ENCODE measurements around the gene AUTS2.
A peak's percentile ranks its signal among the peaks of the same experiment; 100 is the strongest.

AUTS2 gene

DNA sequence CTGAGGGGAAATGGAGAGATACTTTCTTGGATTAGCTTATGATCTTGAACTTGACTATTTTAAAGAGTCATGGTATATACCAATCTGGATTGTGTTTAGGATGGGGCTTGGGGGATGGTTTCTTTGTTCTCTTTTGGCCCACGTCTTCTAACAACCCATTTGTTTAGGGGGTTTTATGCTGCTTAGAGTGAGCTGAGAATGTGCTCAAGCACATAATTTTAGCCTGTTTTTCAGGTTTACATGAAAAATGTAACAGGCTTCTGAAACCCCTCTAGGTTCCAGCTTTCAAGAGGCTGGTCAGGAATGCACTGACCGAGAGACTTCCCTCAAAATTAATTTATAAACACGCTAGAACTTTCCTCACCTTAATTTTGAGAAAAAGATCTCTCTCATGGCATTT lies 94.3 kb downstream of the AUTS2 start:
- DNase-seq: no peak

DNA sequence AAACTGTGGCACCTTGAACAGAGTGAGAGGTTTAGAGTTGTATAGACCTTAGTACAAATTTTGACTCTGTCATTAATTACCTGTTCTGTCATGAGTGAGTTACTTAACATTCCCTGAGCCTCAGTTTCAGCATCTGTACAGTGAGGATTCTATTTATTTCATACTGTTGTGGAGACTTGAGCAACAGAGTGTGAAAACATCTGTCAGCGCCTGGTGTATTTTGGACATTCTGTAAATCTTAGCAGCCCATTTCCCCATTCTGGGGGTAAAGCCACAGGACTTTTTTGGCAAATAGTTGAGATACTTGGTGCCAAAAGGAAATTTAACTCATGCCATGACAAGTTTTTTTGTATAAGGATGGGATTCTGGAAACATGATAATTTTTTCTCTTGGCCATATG lies 94.8 kb downstream of the AUTS2 start:
- no peak for DNase-seq

DNA sequence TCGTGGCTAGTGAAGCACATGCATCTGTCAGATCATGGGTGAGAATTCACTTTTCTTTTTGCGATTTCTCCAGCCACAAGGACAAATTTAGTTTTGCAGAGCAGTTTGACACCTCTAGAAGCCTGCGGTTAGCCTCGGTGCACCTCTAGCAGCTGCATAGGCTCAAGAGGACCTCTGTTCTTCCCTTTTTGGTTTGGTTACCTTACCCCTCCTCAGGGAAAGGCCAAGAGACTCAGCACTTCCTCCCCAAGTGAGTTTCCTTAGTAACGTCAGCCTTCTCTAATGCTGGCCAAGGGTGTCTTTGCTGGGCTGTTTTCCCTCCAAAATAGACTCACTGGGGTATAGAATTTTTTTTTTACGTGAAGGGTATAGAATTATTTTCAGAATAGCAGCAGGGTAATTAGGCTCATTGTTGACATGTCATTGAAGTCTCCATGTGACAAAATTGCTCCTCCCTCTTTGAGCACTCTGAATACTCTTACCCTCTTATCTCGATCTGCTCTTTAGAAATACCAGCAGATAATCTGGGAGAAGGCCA lies 97.8 kb downstream of the AUTS2 start:
- peak; percentile 52 for DNase-seq

DNA sequence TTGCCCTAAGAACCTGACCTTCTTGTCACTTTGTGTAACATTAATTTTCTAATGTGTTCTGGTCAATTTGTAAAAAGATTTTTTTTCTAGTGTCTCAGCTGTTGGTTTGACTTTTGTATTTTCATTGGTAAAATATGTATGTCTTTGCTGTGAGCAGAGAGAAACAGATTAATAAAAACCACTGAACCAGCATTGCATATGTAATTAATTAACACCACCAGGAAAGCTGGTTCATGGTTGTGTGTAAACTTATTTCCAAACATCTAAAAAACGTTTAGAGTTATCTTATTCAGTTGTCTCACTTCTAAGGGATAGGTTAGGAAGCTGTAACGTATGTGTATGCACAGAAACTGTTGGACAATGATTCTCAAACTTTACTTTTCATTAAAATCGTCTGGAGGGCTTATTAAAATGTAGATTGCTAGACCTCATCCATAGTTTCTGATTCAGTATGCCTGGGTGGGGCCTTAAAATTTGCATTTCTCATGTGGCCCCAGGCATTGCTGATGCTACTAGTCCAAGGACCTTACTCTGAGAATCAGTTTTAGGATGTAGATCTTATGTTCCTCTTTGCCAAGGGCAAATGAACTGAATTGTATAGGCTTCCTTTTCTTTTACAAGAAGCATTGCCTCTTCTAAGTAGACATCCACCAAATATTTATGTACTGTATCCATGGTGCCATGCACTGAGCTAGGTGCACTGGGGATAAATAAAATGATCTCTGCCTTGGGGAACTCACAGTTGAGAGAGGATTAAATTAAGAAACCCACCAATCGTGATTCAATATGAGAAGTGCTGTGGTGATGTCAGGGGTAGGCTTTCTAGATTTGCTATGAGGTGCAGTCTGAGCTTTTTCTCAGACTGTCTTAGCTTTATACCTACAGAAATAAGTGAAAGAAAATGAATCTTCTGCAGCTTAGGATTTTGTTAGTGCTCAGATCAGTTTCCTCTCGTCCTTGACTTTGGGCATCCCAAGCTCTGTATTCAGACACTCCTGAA lies 98.7 kb downstream of the AUTS2 start:
- DNase-seq: no peak

GRCh38 chr7:69698109-69698825 lies 100.0 kb downstream of the AUTS2 start:
- peak; percentile 30 for DNase-seq

- no peak for DNase-seq
These were observed 101.7 kb downstream of the AUTS2 start for GRCh38 chr7:69699931-69700330.

GRCh38 chr7:69700331-69700730 lies 102.1 kb downstream of the AUTS2 start:
- DNase-seq: no peak

GRCh38 chr7:69701288-69701687 lies 103.0 kb downstream of the AUTS2 start:
- DNase-seq: no peak

GRCh38 chr7:69702357-69702756 lies 104.1 kb downstream of the AUTS2 start:
- DNase-seq: no peak

DNA sequence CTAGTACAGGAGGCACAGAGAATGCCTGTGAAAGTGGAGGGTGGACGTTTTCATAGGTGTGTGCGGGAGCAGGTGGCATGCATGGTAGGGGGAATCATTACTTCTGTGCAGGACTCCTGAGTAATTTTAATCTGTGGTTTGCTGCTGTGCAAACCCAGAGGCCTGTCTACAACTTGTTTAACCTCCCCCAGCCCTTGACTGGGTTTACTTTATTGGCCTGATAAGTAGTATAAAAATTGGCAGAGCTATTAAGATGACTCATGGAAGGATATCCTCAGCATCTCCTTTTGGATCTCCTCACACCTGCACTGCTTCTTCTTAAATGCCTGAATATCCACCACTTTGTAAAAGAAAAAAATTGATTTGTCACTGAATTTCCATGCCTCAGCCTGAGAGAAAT lies 104.8 kb downstream of the AUTS2 start:
- DNase-seq: peak; percentile 61

DNA sequence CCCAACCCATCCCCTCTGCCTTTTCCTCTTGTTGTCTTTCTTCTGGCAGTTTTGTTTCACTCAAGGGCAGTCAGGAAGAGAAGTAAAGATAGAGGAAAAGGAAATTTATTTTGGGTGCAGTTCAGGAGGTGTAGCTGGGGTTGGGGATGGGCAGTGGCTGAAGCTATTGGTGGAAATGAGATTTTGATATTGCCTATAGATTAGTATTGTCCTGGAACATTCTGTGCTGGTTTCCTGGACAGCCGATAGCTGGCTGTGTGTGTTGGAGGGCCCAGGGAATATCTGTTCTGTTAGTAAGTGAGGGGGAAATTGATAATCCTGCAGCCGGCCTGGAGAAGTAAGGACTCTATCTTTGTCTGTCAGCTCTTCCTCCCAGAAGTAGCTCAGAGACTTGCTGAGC lies 107.8 kb downstream of the AUTS2 start:
- DNase-seq: no peak

- DNase-seq: peak; percentile 75
These were observed 110.6 kb downstream of the AUTS2 start for GRCh38 chr7:69708857-69709256.

DNA sequence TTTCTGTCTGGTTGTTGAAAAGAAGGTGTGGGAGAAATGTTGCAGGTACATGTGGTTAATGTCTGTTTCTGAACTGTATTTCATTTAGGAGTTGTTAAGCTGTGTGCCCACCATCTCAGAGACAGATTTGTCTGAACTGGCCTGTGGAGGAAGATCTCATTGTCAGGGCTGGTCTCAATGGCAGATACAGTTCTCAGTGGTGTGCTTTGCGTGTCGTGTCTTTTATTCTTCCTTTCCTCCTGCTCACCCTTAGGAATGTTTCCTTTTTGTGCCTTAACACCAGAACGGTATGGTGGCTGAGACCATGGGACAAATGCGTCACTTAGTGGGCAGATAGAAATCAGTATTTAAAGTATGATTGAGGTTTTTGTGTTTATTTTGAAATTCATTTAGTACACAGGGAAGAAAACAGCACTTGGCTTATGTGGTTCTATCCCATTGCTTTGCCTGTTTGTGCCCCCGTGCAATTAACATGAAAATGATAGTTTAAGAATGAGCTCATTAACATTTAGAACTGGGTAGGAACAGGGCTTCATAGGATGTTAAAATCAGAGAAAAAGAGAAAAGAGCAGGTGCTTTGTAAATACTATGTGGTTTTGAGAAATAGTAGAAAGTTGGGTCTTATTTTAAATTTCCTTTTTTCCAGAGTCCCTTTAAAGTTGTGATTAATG lies 112.6 kb downstream of the AUTS2 start:
- DNase-seq: no peak

DNA sequence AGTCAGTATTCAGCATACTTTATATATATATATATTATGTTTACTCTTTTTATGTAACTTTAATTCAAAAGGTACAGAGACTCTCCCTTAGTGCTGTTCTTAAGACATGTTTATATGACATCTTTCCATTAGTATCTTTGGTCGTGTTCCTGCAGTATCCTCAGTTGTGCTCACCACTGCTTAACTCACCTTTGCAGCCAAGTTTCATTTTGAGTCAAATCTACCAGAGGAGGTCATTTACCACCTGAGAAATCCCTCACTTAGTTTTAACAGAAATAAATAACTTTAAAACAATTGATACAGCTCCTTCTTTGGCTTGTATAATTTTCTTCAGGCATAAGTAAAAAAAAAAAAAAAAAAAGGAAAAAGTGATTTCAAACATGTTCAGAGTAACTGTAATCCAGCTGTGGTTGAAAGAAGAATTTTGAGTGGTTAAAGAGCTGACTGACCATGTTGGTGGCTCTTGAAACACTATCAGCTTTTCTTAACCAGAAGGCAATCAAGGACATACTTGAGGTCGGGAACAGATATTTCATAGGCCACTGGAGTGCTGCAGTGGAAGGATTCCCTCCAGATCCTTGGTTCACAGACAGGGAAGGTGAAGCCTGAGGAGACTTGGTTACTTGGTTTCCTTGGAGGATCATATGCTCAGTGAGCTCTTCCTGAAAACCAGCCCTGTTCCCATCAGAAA lies 116.8 kb downstream of the AUTS2 start:
- DNase-seq: no peak

- DNase-seq: no peak
These were observed 118.9 kb downstream of the AUTS2 start for GRCh38 chr7:69717221-69717620.

- no peak for DNase-seq
These were observed 121.4 kb downstream of the AUTS2 start for GRCh38 chr7:69719717-69720116.

- DNase-seq: no peak
These were observed 124.6 kb downstream of the AUTS2 start for GRCh38 chr7:69722843-69723242.

DNA sequence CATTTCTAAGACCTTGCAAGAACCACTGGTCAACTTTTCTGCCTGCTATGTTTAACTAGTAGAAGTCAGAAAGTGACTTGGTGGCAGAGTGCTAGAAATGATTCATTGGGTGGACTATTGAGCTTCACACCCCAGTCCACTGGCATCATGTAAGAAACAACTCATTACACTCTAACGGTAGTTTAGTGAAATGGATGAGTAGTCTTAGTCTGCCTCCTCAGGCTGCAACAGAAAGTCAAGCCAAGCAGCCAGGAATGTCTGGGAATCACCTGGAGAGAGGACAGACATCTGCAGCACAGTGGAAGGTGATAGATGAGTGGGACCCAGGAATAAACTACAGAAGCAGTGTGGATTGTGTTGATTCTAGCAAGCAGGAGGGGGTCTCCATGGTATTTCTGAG lies 125.4 kb downstream of the AUTS2 start:
- DNase-seq: no peak

DNA sequence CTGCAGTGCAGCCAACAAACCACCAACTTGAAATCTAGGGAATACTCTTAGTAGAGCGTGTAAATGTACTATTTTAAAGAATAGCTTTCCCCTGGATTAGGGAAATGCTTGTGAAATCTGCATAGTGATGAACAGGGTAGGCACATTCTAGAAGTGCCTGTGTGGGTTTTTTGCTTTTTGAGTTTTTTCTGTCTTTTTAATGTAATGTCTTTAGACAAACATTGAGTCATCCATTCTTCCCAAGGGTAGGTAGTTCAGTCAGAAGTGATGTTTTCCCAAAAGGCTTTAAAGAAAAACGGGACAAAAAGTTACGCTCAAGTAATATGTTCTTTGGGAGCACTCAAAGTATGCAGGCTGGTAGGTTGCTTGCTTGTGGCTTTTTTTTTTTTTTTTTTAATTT lies 130.0 kb downstream of the AUTS2 start:
- DNase-seq: no peak

DNA sequence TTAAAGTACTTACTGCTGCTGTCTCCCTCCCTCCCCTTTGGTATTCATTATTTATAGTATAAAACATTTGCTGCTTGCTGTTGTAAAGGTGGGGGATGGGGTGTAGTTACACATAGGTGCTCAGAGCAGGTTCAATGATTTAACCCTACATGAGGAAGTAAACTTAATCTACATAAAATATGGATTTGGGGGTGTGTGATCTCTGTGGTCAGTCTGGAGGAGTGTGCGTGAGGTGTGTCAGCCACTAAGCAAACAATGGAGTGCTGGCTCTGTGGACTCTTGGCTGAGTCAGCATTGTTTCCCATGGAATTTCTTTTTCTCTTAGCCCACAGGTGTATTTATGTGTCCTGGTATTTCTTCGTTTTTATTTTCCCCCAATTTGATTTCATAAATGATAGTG lies 133.9 kb downstream of the AUTS2 start:
- DNase-seq: no peak

DNA sequence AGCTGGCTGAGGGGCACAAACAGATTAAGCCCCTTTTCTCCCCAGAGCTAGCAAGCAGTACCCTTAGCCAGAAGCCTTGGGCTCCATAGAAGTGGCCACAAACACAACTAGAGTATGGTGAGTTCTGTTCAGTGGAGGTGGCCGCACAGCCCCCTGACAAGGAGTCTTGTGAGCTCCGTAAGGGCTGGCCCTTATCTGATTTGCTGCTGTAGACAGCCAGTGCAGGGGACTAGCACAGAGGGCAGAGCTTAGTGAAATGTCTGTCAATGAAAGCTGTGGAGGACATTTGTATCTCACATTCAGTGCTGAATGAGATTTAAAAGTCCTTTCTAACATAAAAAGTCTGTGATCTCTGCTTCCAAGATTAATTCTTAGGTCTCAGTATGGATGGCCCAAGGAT lies 137.3 kb downstream of the AUTS2 start:
- peak; percentile 27 for DNase-seq

DNA sequence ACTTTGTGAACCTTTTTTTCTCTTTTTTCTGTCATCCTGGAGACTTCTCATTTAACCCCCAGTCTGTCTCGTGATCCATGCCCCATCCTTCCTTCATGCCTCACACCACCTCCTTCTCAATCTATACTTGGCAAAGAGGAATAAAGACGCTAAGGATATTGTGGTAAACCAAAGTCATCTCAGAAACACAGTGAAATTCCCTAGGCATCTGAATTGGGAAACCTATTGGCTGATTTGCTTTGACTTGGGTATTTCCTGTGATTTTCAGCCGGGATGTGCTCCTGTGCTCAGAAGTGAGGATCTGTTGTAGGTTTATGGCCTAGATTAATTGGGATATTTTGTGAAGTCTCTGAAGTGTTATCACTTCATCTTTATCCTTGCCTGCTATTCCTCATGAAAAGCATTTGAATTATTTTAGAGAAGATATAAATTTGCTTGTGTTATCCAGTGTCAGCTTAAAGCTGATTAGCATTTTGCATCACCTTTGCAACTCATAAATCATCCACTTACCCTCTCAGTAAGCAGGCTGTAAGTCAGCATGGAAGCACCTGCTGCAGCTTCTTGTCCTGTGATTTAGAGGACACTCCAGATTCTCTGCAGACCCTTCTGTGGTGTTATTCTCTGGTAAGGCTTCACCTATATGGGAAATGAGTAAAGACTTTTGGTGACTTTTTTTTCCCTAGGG lies 138.0 kb downstream of the AUTS2 start:
- no peak for DNase-seq

Data from hematopoietic multipotent progenitor cell treated with erythropoietin and hydrocortisone succinate and interleukin-3 and kit ligand, for 6 days (in vitro differentiated cells).